DOHH2 (cell line): ENCODE data around the gene PEX1.

ENCODE experiments used
- EZH2phosphoT487 ChIP-seq: fragments of 200-600 bp; sonication (generic); IDR thresholded peaks from 2 replicates; pipeline ENCODE4 v1.6.1; 2017; ENCODE audit warnings: borderline replicate concordance, mild to moderate bottlenecking, antibody characterized with exemption, low read length, moderate library complexity, mixed read lengths
- TF ChIP-seq, protein P1 (sequence below): fragments of 200-600 bp; sonication (generic); IDR thresholded peaks from one replicate; pipeline ENCODE4 v1.5.1; 2014; ENCODE audit warnings: antibody characterized with exemption, mild to moderate bottlenecking, low read depth, low read length; ENCODE audit not compliant: poor library complexity, severe bottlenecking

DNA sequence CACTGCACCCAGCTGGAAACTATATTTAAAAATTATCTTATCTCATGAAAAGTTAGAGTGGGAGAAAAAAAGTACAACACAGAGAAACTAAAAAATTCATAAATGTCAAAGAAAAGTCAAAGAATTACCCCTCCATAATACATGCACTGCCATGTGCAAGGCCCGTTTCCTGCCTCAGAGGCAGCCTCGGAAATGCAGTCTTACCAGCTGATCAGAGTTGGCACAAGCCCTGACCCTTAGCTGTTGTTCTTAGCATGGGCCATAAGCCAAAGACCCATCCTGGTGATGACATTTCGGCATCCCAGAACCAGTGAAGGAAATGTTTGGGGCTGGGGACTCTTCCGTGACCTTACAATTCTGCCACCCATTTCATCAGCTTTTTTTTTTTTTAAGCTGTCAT, 21.9 kb upstream of the PEX1 start:
- TF ChIP-seq, protein P1, sequence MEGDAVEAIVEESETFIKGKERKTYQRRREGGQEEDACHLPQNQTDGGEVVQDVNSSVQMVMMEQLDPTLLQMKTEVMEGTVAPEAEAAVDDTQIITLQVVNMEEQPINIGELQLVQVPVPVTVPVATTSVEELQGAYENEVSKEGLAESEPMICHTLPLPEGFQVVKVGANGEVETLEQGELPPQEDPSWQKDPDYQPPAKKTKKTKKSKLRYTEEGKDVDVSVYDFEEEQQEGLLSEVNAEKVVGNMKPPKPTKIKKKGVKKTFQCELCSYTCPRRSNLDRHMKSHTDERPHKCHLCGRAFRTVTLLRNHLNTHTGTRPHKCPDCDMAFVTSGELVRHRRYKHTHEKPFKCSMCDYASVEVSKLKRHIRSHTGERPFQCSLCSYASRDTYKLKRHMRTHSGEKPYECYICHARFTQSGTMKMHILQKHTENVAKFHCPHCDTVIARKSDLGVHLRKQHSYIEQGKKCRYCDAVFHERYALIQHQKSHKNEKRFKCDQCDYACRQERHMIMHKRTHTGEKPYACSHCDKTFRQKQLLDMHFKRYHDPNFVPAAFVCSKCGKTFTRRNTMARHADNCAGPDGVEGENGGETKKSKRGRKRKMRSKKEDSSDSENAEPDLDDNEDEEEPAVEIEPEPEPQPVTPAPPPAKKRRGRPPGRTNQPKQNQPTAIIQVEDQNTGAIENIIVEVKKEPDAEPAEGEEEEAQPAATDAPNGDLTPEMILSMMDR = no peak
- no peak for TF ChIP-seq EZH2phosphoT487
